PC-9 (cell line): Measurements from ENCODE around the gene REEP3.

Source experiments
- EZH2 ChIP-seq: fragments of 200-600 bp; sonication (generic); IDR thresholded peaks from 2 replicates; pipeline ENCODE4 v1.8.0; 2017; ENCODE audit warnings: antibody characterized with exemption, low read depth
- TF ChIP-seq, protein P1 (sequence below): fragments of 200-600 bp; sonication (generic); conservative IDR thresholded peaks from 2 replicates; pipeline ENCODE4 v1.6.1; 2017; ENCODE audit warnings: mixed run types, antibody characterized with exemption, mild to moderate bottlenecking, moderate library complexity

DNA sequence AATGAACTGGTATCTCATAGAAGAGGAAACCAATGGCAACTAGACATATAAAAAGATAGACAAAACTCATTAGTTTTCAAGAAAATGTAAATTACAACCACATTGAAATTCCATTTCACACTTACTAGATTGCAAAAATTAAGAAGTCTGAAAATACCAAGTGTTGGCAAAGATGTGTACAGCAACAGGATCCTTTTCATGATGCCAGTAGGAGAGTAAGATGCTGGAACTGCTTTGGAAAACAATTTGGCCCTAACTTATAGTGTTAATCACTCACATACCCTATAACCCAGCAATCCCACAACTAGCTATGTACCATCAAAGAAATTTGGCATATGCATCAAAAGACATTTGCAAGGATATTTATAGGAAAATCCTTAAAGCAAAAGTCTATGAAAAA lies 15.5 kb downstream of the REEP3 start:
- TF ChIP-seq, protein P1, sequence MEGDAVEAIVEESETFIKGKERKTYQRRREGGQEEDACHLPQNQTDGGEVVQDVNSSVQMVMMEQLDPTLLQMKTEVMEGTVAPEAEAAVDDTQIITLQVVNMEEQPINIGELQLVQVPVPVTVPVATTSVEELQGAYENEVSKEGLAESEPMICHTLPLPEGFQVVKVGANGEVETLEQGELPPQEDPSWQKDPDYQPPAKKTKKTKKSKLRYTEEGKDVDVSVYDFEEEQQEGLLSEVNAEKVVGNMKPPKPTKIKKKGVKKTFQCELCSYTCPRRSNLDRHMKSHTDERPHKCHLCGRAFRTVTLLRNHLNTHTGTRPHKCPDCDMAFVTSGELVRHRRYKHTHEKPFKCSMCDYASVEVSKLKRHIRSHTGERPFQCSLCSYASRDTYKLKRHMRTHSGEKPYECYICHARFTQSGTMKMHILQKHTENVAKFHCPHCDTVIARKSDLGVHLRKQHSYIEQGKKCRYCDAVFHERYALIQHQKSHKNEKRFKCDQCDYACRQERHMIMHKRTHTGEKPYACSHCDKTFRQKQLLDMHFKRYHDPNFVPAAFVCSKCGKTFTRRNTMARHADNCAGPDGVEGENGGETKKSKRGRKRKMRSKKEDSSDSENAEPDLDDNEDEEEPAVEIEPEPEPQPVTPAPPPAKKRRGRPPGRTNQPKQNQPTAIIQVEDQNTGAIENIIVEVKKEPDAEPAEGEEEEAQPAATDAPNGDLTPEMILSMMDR: no peak
- no peak for TF ChIP-seq EZH2
